GM18951 (cell line): ENCODE results near the gene COX4I1.

Source experiments
- POLR2A ChIP-seq: IDR thresholded peaks from 4 replicates; pipeline ENCODE4 v1.6.1; 2011; ENCODE audit warnings: mild to moderate bottlenecking; ENCODE audit not compliant: insufficient read length, insufficient read depth; ENCODE audit errors: extremely low read depth
- in situ Hi-C: fragments of 300-500 bp; cut with MboI; formaldehyde crosslinking; loops from one replicate; pipeline ENCODE4 v1.12.0; 2022; ENCODE audit warnings: low sequenced_read_pairs, mixed read lengths, inconsistent platforms; ENCODE audit not compliant: unreplicated experiment

COX4I1 gene

GRCh38 chr16:85851034-85851785 is 51.7 kb downstream of the COX4I1 start:
- TF ChIP-seq POLR2A, result no peak
- in situ Hi-C loops, result no loop called here

- in situ Hi-C loops, result no loop called here
- no peak for TF ChIP-seq POLR2A
Observed at GRCh38 chr16:85853547-85854545, 54.4 kb downstream of the COX4I1 start.

- no peak for TF ChIP-seq POLR2A
- in situ Hi-C loops, result no loop called here
Observed at GRCh38 chr16:85854935-85855334, 55.4 kb downstream of the COX4I1 start.

- in situ Hi-C loops, result no loop called here
Observed at GRCh38 chr16:85856079-85856478, 56.6 kb downstream of the COX4I1 start.

GRCh38 chr16:85856585-85856984 is 57.1 kb downstream of the COX4I1 start:
- in situ Hi-C loops, result no loop called here
- TF ChIP-seq POLR2A, result no peak

More at GRCh38 chr16:85856079-85856478, 56.6 kb downstream of the COX4I1 start:
- TF ChIP-seq POLR2A, result no peak
